PFSK-1 (cell line): ENCODE data around the gene GDPD4.

Source experiments
- FOXP2 ChIP-seq: optimal IDR thresholded peaks from 2 replicates; pipeline ENCODE3; 2011; ENCODE audit warnings: borderline replicate concordance, control low read depth, inconsistent platforms; ENCODE audit not compliant: insufficient read depth; ENCODE audit errors: extremely low read length, extremely low read depth
- POLR2AphosphoS5 ChIP-seq: IDR thresholded peaks from 2 replicates; pipeline ENCODE4 v1.6.1; 2012; ENCODE audit warnings: low read depth, mild to moderate bottlenecking, control low read depth, low read length, moderate library complexity
- REST ChIP-seq, 2 experiments: IDR thresholded peaks; 2 replicates each; pipeline versions ENCODE4 v1.6.1 to v1.8.0; 2011 to 2012; ENCODE audit warnings: low read depth in 2 of 2, low read length in 2 of 2, control low read depth in 1 of 2, inconsistent platforms in 1 of 2, mild to moderate bottlenecking in 1 of 2, moderate library complexity in 1 of 2; ENCODE audit not compliant: insufficient read depth in 1 of 2
- SIN3A ChIP-seq: IDR thresholded peaks from 2 replicates; pipeline ENCODE4 v1.6.1; 2012; ENCODE audit warnings: mild to moderate bottlenecking, low read length, moderate library complexity, borderline replicate concordance; ENCODE audit not compliant: insufficient read depth
- TAF1 ChIP-seq: IDR thresholded peaks from 2 replicates; pipeline ENCODE4 v1.6.1; 2012; ENCODE audit warnings: low read length, control low read depth, borderline replicate concordance; ENCODE audit not compliant: insufficient read depth

Gene GDPD4

GRCh38 chr11:77175021-77175842, 126.3 kb downstream of the GDPD4 start:
- TF ChIP-seq SIN3A (no peak), REST (IDR thresholded peaks at IDR 0.05; ENCODE audit: insufficient read depth in 1 of 2, low read depth in 2 of 2, low read length in 2 of 2) (no peak), FOXP2 (no peak), TAF1 (no peak), POLR2AphosphoS5 (no peak)

- TF ChIP-seq POLR2AphosphoS5 (no peak), FOXP2 (no peak), REST (IDR thresholded peaks at IDR 0.05; ENCODE audit: insufficient read depth in 1 of 2, low read depth in 2 of 2, low read length in 2 of 2) (no peak), SIN3A (no peak), TAF1 (no peak)
These were observed 126.9 kb downstream of the GDPD4 start for GRCh38 chr11:77174559-77174958.

GRCh38 chr11:77173494-77173893, 128.0 kb downstream of the GDPD4 start:
- TF ChIP-seq TAF1 = no peak
- TF ChIP-seq FOXP2 = peak; percentile 62
- TF ChIP-seq SIN3A = no peak

GRCh38 chr11:77172666-77172982, 128.9 kb downstream of the GDPD4 start:
- TF ChIP-seq FOXP2 (peak; percentile 23), POLR2AphosphoS5 (no peak), REST (IDR thresholded peaks at IDR 0.05; ENCODE audit: insufficient read depth in 1 of 2, low read depth in 2 of 2, low read length in 2 of 2) (no peak)

- TF ChIP-seq TAF1 (no peak), POLR2AphosphoS5 (no peak), SIN3A (no peak), REST (IDR thresholded peaks at IDR 0.05; ENCODE audit: insufficient read depth in 1 of 2, low read depth in 2 of 2, low read length in 2 of 2) (no peak), FOXP2 (no peak)
These were observed 129.4 kb downstream of the GDPD4 start for GRCh38 chr11:77171885-77172665.
